ENCODE measurements around the gene FDXR. TPM values are rescaled to one million over a fixed set of nuclear protein-coding genes. Genes with fewer than 3 reads are reported as not detected.

Gene FDXR
- total RNA-seq, 1 donor from 2014 or later, result 7.4 TPM

GRCh38 chr17:74864866-74865395 lies 7.9 kb downstream of the FDXR start:
- Mint-ChIP-seq H3K4me3 (peak overlapping the region; percentile 11), H3K36me3 (no peaks in the 10 kb centered on the region), H3K27ac (peak overlapping the region; percentile 10), H3K4me1 (peaks cover 7% of the 10 kb centered on the region), H3K9me3 (no peaks in the 10 kb centered on the region), H3K27me3 (ENCODE audit: insufficient read depth, low read depth) (peaks cover 28% of the 10 kb centered on the region)
- Histone ChIP-seq H3K79me2 (ENCODE audit: low read depth) (no peaks in the 10 kb centered on the region), H3K4me3 (no peak overlapping the region), H3K36me3 (no peaks in the 10 kb centered on the region), H3K27ac (no peak overlapping the region), H3K4me1 (peaks cover 10% of the 10 kb centered on the region), H2AFZ (replicated peaks) (no peak overlapping the region), H3K4me2 (no peak overlapping the region), H4K20me1 (ENCODE audit: low read depth) (peaks cover 26% of the 10 kb centered on the region), H3K9ac (no peak overlapping the region), H3F3A (ENCODE audit: low read depth) (peaks cover 10% of the 10 kb centered on the region), H3K27me3 (peaks cover 27% of the 10 kb centered on the region), H3K9me3 (ENCODE audit: low read depth) (no peaks in the 10 kb centered on the region)
- TF ChIP-seq CTCF (IDR thresholded peaks at IDR 0.05), result peak; percentile 91
- TF ChIP-seq EZH2 (IDR thresholded peaks at IDR 0.05), result no peak
- DNase-seq (ENCODE audit: low spot score), result peak; percentile 77

- no peak for TF ChIP-seq CTCF (IDR thresholded peaks at IDR 0.05)
- no peak for TF ChIP-seq EZH2 (IDR thresholded peaks at IDR 0.05)
- TF ChIP-seq EZH2phosphoT487 (IDR thresholded peaks at IDR 0.05), result no peak
- no peak for DNase-seq (ENCODE audit: low spot score)
- Histone ChIP-seq H3K4me3 (no peak overlapping the region), H3K9ac (no peak overlapping the region), H3K27me3 (peaks cover 32% of the 10 kb centered on the region), H2AFZ (replicated peaks) (no peak overlapping the region), H3K27ac (no peak overlapping the region), H3K4me1 (peaks cover 10% of the 10 kb centered on the region), H3K4me2 (no peak overlapping the region), H3K36me3 (no peaks in the 10 kb centered on the region), H3K79me2 (ENCODE audit: low read depth) (no peaks in the 10 kb centered on the region), H3K9me3 (ENCODE audit: low read depth) (no peaks in the 10 kb centered on the region), H3F3A (ENCODE audit: low read depth) (peaks cover 10% of the 10 kb centered on the region), H4K20me1 (ENCODE audit: low read depth) (peaks cover 30% of the 10 kb centered on the region)
- H3K4me1 Mint-ChIP-seq, result peaks cover 7% of the 10 kb centered on the region
- H3K9me3 Mint-ChIP-seq, result no peaks in the 10 kb centered on the region
- H3K4me3 Mint-ChIP-seq, result peak overlapping the region; percentile 11
- no peaks in the 10 kb centered on the region for H3K36me3 Mint-ChIP-seq
- peaks cover 28% of the 10 kb centered on the region for H3K27me3 Mint-ChIP-seq (ENCODE audit: insufficient read depth, low read depth)
- H3K27ac Mint-ChIP-seq, result no peak overlapping the region
Observed at GRCh38 chr17:74864297-74864865, 8.4 kb downstream of the FDXR start.

GRCh38 chr17:74863420-74864296 lies 9.1 kb downstream of the FDXR start:
- H4K20me1 ChIP-seq (ENCODE audit: low read depth), result peaks cover 37% of the 10 kb centered on the region
- peaks cover 30% of the 10 kb centered on the region for H3K27me3 Mint-ChIP-seq (ENCODE audit: insufficient read depth, low read depth)
- H3K9me3 Mint-ChIP-seq, result no peaks in the 10 kb centered on the region
- no peak overlapping the region for H3K4me3 ChIP-seq
- no peak overlapping the region for H3K27ac Mint-ChIP-seq
- H3K36me3 ChIP-seq, result no peaks in the 10 kb centered on the region
- H3F3A ChIP-seq (ENCODE audit: low read depth), result peaks cover 10% of the 10 kb centered on the region
- no peak overlapping the region for H3K4me2 ChIP-seq
- no peak overlapping the region for H3K9ac ChIP-seq
- DNase-seq (ENCODE audit: low spot score), result no peak
- no peaks in the 10 kb centered on the region for H3K79me2 ChIP-seq (ENCODE audit: low read depth)
- H2AFZ ChIP-seq (replicated peaks), result no peak overlapping the region
- no peak overlapping the region for H3K27ac ChIP-seq
- peaks cover 40% of the 10 kb centered on the region for H3K27me3 ChIP-seq
- TF ChIP-seq EZH2 (IDR thresholded peaks at IDR 0.05) (no peak), CTCF (IDR thresholded peaks at IDR 0.05) (no peak), EZH2phosphoT487 (IDR thresholded peaks at IDR 0.05) (no peak)
- H3K4me1 Mint-ChIP-seq, result peaks cover 10% of the 10 kb centered on the region
- no peak overlapping the region for H3K4me3 Mint-ChIP-seq
- no peaks in the 10 kb centered on the region for H3K9me3 ChIP-seq (ENCODE audit: low read depth)
- peaks cover 10% of the 10 kb centered on the region for H3K4me1 ChIP-seq
- H3K36me3 Mint-ChIP-seq, result no peaks in the 10 kb centered on the region

Measured in neural progenitor cell (in vitro differentiated cells).